IMR-90 (cell line): ENCODE data around the gene LRRC4C.

Experiments used
- CTCF ChIP-seq: conservative IDR thresholded peaks from 2 replicates; pipeline ENCODE4 v1.5.1; 2012; ENCODE audit warnings: mild to moderate bottlenecking, low read depth, low read length, improper control_type of control experiment
- FOS ChIP-seq: fragments of 150-350 bp; IDR thresholded peaks from 2 replicates; pipeline ENCODE4 v1.6.1; 2016; ENCODE audit warnings: low read depth, low read length
- NFE2L2 ChIP-seq: fragments of 150-350 bp; IDR thresholded peaks from 2 replicates; pipeline ENCODE4 v1.6.1; 2016; ENCODE audit warnings: low read depth, mild to moderate bottlenecking, low read length
- POLR2A ChIP-seq: IDR thresholded peaks from 2 replicates; pipeline ENCODE4 v1.6.1; 2012; ENCODE audit warnings: mild to moderate bottlenecking, low read depth, low read length
- RAD21 ChIP-seq: IDR thresholded peaks from 2 replicates; pipeline ENCODE4 v1.6.1; 2012; ENCODE audit warnings: low read length, improper control_type of control experiment
- SMC3 ChIP-seq: fragments of 150-350 bp; IDR thresholded peaks from 2 replicates; pipeline ENCODE4 v1.6.1; 2016; ENCODE audit warnings: low read depth, mild to moderate bottlenecking, antibody characterized with exemption, low read length, moderate library complexity

GRCh38 chr11:40162901-40163883, 1296.3 kb downstream of the LRRC4C start:
- no peak for TF ChIP-seq CTCF
- TF ChIP-seq POLR2A, result no peak
- TF ChIP-seq RAD21, result no peak
- TF ChIP-seq NFE2L2, result no peak
- no peak for TF ChIP-seq SMC3
- TF ChIP-seq FOS, result no peak
